PC-9 (cell line): Measurements from ENCODE around the gene KTI12. TPM values are rescaled to one million over a fixed set of nuclear protein-coding genes. Genes with fewer than 3 reads are reported as not detected.

Experiments
- BruUV-seq: library from RNA; stranded (reverse); fragments of 400-500 nt; replicated peaks from 2 replicates; lab custom pipeline; 2021; lab: Mats Ljungman, UMichigan
- CTCF ChIA-PET: fragments of 300-600 bp; sonication (Branson Sonifier 250); formaldehyde crosslinking; loops from one replicate; lab custom pipeline; 2022; ENCODE audit warnings: antibody characterized with exemption; lab: Charles Lee
- POLR2A ChIA-PET: fragments of 300-600 bp; sonication (Branson Sonifier 250); formaldehyde crosslinking; loops from one replicate; lab custom pipeline; 2022; ENCODE audit warnings: antibody characterized with exemption; ENCODE audit not compliant: unreplicated experiment; lab: Charles Lee
- DNase-seq, 2 experiments: peaks; one replicate each; pipeline versions ENCODE4 v3.0.0 to v3.0.0-alpha.2; 2015 to 2022; ENCODE audit warnings: mixed read lengths in 1 of 2
- H2AFZ ChIP-seq: fragments of 200-600 bp; sonication (generic); 2 replicates; pipeline ENCODE4 v1.8.1; 2017; ENCODE audit warnings: antibody characterized with exemption
- H3F3A ChIP-seq: fragments of 200-600 bp; sonication (generic); 2 replicates; pipeline ENCODE4 v1.8.1; 2017; ENCODE audit warnings: antibody characterized with exemption, mild to moderate bottlenecking, low read depth; ENCODE audit not compliant: insufficient read depth
- H3K27ac ChIP-seq: fragments of 200-600 bp; sonication (generic); 2 replicates; pipeline ENCODE4 v1.6.1; 2016; ENCODE audit warnings: mixed run types
- H3K27me3 ChIP-seq: fragments of 200-600 bp; sonication (generic); 2 replicates; pipeline ENCODE4 v1.6.1; 2016; ENCODE audit warnings: low read depth, mixed run types; ENCODE audit not compliant: insufficient read depth
- H3K36me3 ChIP-seq: fragments of 200-600 bp; sonication (generic); 2 replicates; pipeline ENCODE4 v1.6.1; 2016; ENCODE audit warnings: low read depth, mixed run types
- H3K4me1 ChIP-seq: fragments of 200-600 bp; sonication (generic); replicated peaks from 2 replicates; pipeline ENCODE4 v1.6.1; 2016; ENCODE audit warnings: mixed run types; ENCODE audit not compliant: insufficient read depth
- H3K4me2 ChIP-seq: fragments of 200-600 bp; sonication (generic); 2 replicates; pipeline ENCODE4 v1.6.1; 2017; ENCODE audit warnings: mixed run types
- H3K4me3 ChIP-seq: fragments of 200-600 bp; sonication (generic); 2 replicates; pipeline ENCODE4 v1.6.1; 2016; ENCODE audit warnings: mixed run types
- H3K79me2 ChIP-seq: fragments of 200-600 bp; sonication (generic); 2 replicates; pipeline ENCODE4 v1.6.1; 2017; ENCODE audit warnings: low read depth, mixed run types
- H3K9me2 ChIP-seq: fragments of 200-600 bp; sonication (generic); 2 replicates; pipeline ENCODE4 v1.8.1; 2017; ENCODE audit warnings: mild to moderate bottlenecking; ENCODE audit not compliant: insufficient read depth
- H3K9me3 ChIP-seq: fragments of 200-600 bp; sonication (generic); 2 replicates; pipeline ENCODE4 v1.8.1; 2016; ENCODE audit warnings: low read depth; ENCODE audit not compliant: insufficient read depth
- H4K20me1 ChIP-seq: fragments of 200-600 bp; sonication (generic); 2 replicates; pipeline ENCODE4 v1.8.1; 2017; ENCODE audit not compliant: insufficient read depth
- CTCF ChIP-seq: fragments of 200-600 bp; sonication (generic); conservative IDR thresholded peaks from 2 replicates; pipeline ENCODE4 v1.6.1; 2017; ENCODE audit warnings: mixed run types, antibody characterized with exemption, mild to moderate bottlenecking, moderate library complexity
- EZH2 ChIP-seq: fragments of 200-600 bp; sonication (generic); IDR thresholded peaks from 2 replicates; pipeline ENCODE4 v1.8.0; 2017; ENCODE audit warnings: antibody characterized with exemption, low read depth
- intact Hi-C: fragments of 100-400 bp; cut with micrococcal nuclease; formaldehyde crosslinking; loops from one replicate; pipeline ENCODE4 v1.10.0; 2022; ENCODE audit not compliant: unreplicated experiment
- total RNA-seq: library from RNA; stranded (reverse); gene quantifications from 2 replicates; pipeline ENCODE4 v1.2.3, GENCODE V29; 2021

KTI12 gene
- total RNA-seq, 1 experiment from 2014 or later: 9.5 TPM

GRCh38 chr1:52045236-52045635 is 11.6 kb upstream of the KTI12 start:
- CTCF ChIA-PET: no interaction called here
- Histone ChIP-seq H3K79me2 (0 out of 2 replicates have a peak, but pooled peaks cover 7% of the 10 kb centered on the region), H3K4me3 (no peak overlapping the region), H4K20me1 (peaks cover 11% of the 10 kb centered on the region), H3K27ac (no peak overlapping the region), H2AFZ (no peak overlapping the region), H3K27me3 (no peaks in the 10 kb centered on the region), H3F3A (peaks cover 9% of the 10 kb centered on the region; the same call in 1 of the 2 replicates), H3K4me2 (no peak overlapping the region), H3K4me1 (peaks cover 7% of the 10 kb centered on the region), H3K9me3 (no peaks in the 10 kb centered on the region), H3K9me2 (no peaks in the 10 kb centered on the region), H3K36me3 (0 out of 2 replicates have a peak, but pooled peaks cover 5% of the 10 kb centered on the region)
- no TSS peak for BruUV-seq
- TF ChIP-seq EZH2: no peak
- TF ChIP-seq CTCF: no peak
- POLR2A ChIA-PET: no interaction called here
- DNase-seq: no peak
- intact Hi-C loops: no loop called here

GRCh38 chr1:52041551-52042185 is 8.1 kb upstream of the KTI12 start:
- TF ChIP-seq EZH2 (no peak), CTCF (no peak)
- Histone ChIP-seq H3K4me1 (peaks cover 7% of the 10 kb centered on the region), H3K9me2 (no peaks in the 10 kb centered on the region), H3K9me3 (no peaks in the 10 kb centered on the region), H3K4me3 (no peak overlapping the region), H3K27me3 (no peaks in the 10 kb centered on the region), H3K27ac (no peak overlapping the region), H3K4me2 (no peak overlapping the region), H4K20me1 (0 out of 2 replicates have a peak, but pooled peaks cover 7% of the 10 kb centered on the region), H3F3A (peaks cover 9% of the 10 kb centered on the region; the same call in 1 of the 2 replicates), H3K36me3 (0 out of 2 replicates have a peak, but pooled peaks cover 5% of the 10 kb centered on the region), H2AFZ (no peak overlapping the region), H3K79me2 (no peaks in the 10 kb centered on the region)
- ChIA-PET POLR2A (no interaction called here), CTCF (no interaction called here)
- no TSS peak for BruUV-seq
- intact Hi-C loops: no loop called here
- DNase-seq: no peak

GRCh38 chr1:52037909-52038308 is 4.3 kb upstream of the KTI12 start:
- intact Hi-C loops: no loop called here
- Histone ChIP-seq H3K36me3 (0 out of 2 replicates have a peak, but pooled peaks cover 5% of the 10 kb centered on the region), H3K4me2 (no peak overlapping the region), H3K4me1 (no peaks in the 10 kb centered on the region; the same call in 1 of the 2 replicates), H3K27me3 (no peaks in the 10 kb centered on the region), H3K9me2 (no peaks in the 10 kb centered on the region), H3K27ac (no peak overlapping the region), H3K79me2 (peaks cover 5% of the 10 kb centered on the region), H3F3A (peaks cover 6% of the 10 kb centered on the region), H2AFZ (no peak overlapping the region), H3K4me3 (no peak overlapping the region), H3K9me3 (no peaks in the 10 kb centered on the region), H4K20me1 (no peaks in the 10 kb centered on the region)
- ChIA-PET POLR2A (no interaction called here), CTCF (no interaction called here)
- TF ChIP-seq CTCF (no peak), EZH2 (no peak)
- DNase-seq: no peak
- BruUV-seq: no TSS peak
